H9 (cell line): ENCODE results near the gene HIPK3. TPM values are rescaled to one million over a fixed set of nuclear protein-coding genes. Genes with fewer than 3 reads are reported as not detected.

ENCODE experiments used
- DNase-seq: peaks from one replicate; pipeline ENCODE4 v3.0.0-alpha.2; 2017
- H2AFZ ChIP-seq: one replicate; pipeline ENCODE4 v1.6.1; 2013; ENCODE audit warnings: mild to moderate bottlenecking, low read length, control low read depth, moderate library complexity
- H2AK5ac ChIP-seq: 2 replicates; pipeline ENCODE4 v1.6.1; 2013; ENCODE audit warnings: low read length, control low read depth, mixed read lengths; ENCODE audit not compliant: insufficient read length
- H2BK120ac ChIP-seq: one replicate; pipeline ENCODE4 v1.6.1; 2013; ENCODE audit warnings: low read depth, mild to moderate bottlenecking, low read length, control low read depth, inconsistent platforms; ENCODE audit not compliant: poor library complexity, severe bottlenecking
- H2BK12ac ChIP-seq: 2 replicates; pipeline ENCODE4 v1.6.1; 2013; ENCODE audit warnings: low read length, control low read depth, mixed read lengths, low read depth; ENCODE audit not compliant: insufficient read length
- H2BK15ac ChIP-seq: 2 replicates; pipeline ENCODE4 v1.6.1; 2013; ENCODE audit warnings: low read depth, low read length, control low read depth
- H2BK20ac ChIP-seq: one replicate; pipeline ENCODE4 v1.6.1; 2013; ENCODE audit warnings: low read depth, mild to moderate bottlenecking, low read length, control low read depth, inconsistent platforms; ENCODE audit not compliant: poor library complexity, severe bottlenecking
- H2BK5ac ChIP-seq: 2 replicates; pipeline ENCODE4 v1.6.1; 2013; ENCODE audit warnings: low read length, control low read depth, mixed read lengths; ENCODE audit not compliant: insufficient read length
- H3K14ac ChIP-seq: 2 replicates; pipeline ENCODE4 v1.6.1; 2013; ENCODE audit warnings: low read length, control low read depth; ENCODE audit not compliant: insufficient read depth
- H3K18ac ChIP-seq: 2 replicates; pipeline ENCODE4 v1.6.1; 2013; ENCODE audit warnings: low read depth, mild to moderate bottlenecking, mixed read lengths, low read length, control low read depth; ENCODE audit not compliant: insufficient read length
- H3K23ac ChIP-seq: 2 replicates; pipeline ENCODE4 v1.6.1; 2013; ENCODE audit warnings: low read length, control low read depth, mixed read lengths, low read depth; ENCODE audit not compliant: insufficient read length
- H3K23me2 ChIP-seq: 2 replicates; pipeline ENCODE4 v1.6.1; 2013; ENCODE audit warnings: low read depth, mild to moderate bottlenecking, mixed read lengths, low read length, control low read depth; ENCODE audit not compliant: insufficient read length, poor library complexity, severe bottlenecking
- H3K27ac ChIP-seq: 2 replicates; pipeline ENCODE4 v1.5.1; 2013; ENCODE audit warnings: low read length, control low read depth, mixed read lengths, low read depth; ENCODE audit not compliant: insufficient read length
- H3K27me3 ChIP-seq: 2 replicates; pipeline ENCODE4 v1.6.1; 2013; ENCODE audit warnings: low read length, control low read depth, inconsistent platforms; ENCODE audit not compliant: insufficient read depth
- H3K4ac ChIP-seq: 2 replicates; pipeline ENCODE4 v1.6.1; 2013; ENCODE audit warnings: low read depth, mild to moderate bottlenecking, control low read depth, inconsistent platforms, low read length, moderate library complexity
- H3K4me1 ChIP-seq: 2 replicates; pipeline ENCODE4 v1.6.1; 2013; ENCODE audit warnings: low read length, control low read depth, inconsistent platforms; ENCODE audit not compliant: insufficient read depth
- H3K4me2 ChIP-seq: 2 replicates; pipeline ENCODE4 v1.6.1; 2013; ENCODE audit warnings: low read length, control low read depth, mixed read lengths; ENCODE audit not compliant: insufficient read length, insufficient read depth
- H3K56ac ChIP-seq: 2 replicates; pipeline ENCODE4 v1.6.1; 2013; ENCODE audit warnings: low read depth, mild to moderate bottlenecking, mixed read lengths, low read length, control low read depth; ENCODE audit not compliant: insufficient read length
- H3K79me1 ChIP-seq: 2 replicates; pipeline ENCODE4 v1.6.1; 2013; ENCODE audit warnings: low read depth, mild to moderate bottlenecking, moderate library complexity, low read length, control low read depth, inconsistent platforms; ENCODE audit not compliant: insufficient read depth, poor library complexity, severe bottlenecking
- H3K79me2 ChIP-seq: 2 replicates; pipeline ENCODE4 v1.6.1; 2013; ENCODE audit warnings: low read length, control low read depth, inconsistent platforms; ENCODE audit not compliant: insufficient read depth
- H3K9ac ChIP-seq: 2 replicates; pipeline ENCODE4 v1.6.1; 2013; ENCODE audit warnings: low read length, control low read depth, mixed read lengths; ENCODE audit not compliant: insufficient read length; ENCODE audit errors: extremely low read depth
- H3K9me3 ChIP-seq: one replicate; pipeline ENCODE4 v1.6.1; 2013; ENCODE audit warnings: low read depth, low read length, inconsistent platforms; ENCODE audit not compliant: control insufficient read depth
- H3T11ph ChIP-seq: one replicate; pipeline ENCODE4 v1.6.1; 2013; ENCODE audit warnings: mild to moderate bottlenecking, low read length, control low read depth, inconsistent platforms
- H4K20me1 ChIP-seq: one replicate; pipeline ENCODE4 v1.6.1; 2013; ENCODE audit not compliant: control insufficient read depth, insufficient read length, insufficient read depth
- H4K5ac ChIP-seq: 2 replicates; pipeline ENCODE4 v1.6.1; 2013; ENCODE audit warnings: low read depth, mild to moderate bottlenecking, mixed read lengths, low read length, control low read depth; ENCODE audit not compliant: insufficient read length
- H4K8ac ChIP-seq: replicated peaks from 2 replicates; pipeline ENCODE4 v1.6.1; 2013; ENCODE audit warnings: low read length, control low read depth, mixed read lengths, low read depth; ENCODE audit not compliant: insufficient read length
- H4K91ac ChIP-seq: 2 replicates; pipeline ENCODE4 v1.6.1; 2013; ENCODE audit warnings: low read depth, mild to moderate bottlenecking, moderate library complexity, mixed read lengths, low read length, control low read depth; ENCODE audit not compliant: insufficient read length
- H3K27ac Mint-ChIP-seq, 3 experiments: 2 replicates in 2 of 3; 3 replicates in 1 of 3; pipeline ENCODE4 v1.8.0; 2020 to 2021; ENCODE audit warnings: mixed read lengths in 3 of 3, mild to moderate bottlenecking in 1 of 3, moderate library complexity in 1 of 3
- H3K27me3 Mint-ChIP-seq: 2 replicates; pipeline ENCODE4 v1.8.0; 2021; ENCODE audit warnings: low read depth, mild to moderate bottlenecking, moderate library complexity, mixed read lengths
- H3K36me3 Mint-ChIP-seq, 3 experiments: 2 replicates in 2 of 3; 3 replicates in 1 of 3; pipeline ENCODE4 v1.8.0; 2020 to 2021; ENCODE audit warnings: low read depth in 3 of 3, mixed read lengths in 3 of 3; ENCODE audit not compliant: insufficient read depth in 1 of 3
- H3K4me1 Mint-ChIP-seq, 2 experiments: 2 replicates each; pipeline ENCODE4 v1.8.0; 2020; ENCODE audit warnings: mixed read lengths in 2 of 2
- H3K4me3 Mint-ChIP-seq, 2 experiments: 2 replicates in 1 of 2; 3 replicates in 1 of 2; pipeline ENCODE4 v1.8.0; 2020 to 2021; ENCODE audit warnings: mild to moderate bottlenecking in 2 of 2, mixed read lengths in 2 of 2, moderate library complexity in 1 of 2
- H3K9me3 Mint-ChIP-seq, 2 experiments: 2 replicates in 1 of 2; 3 replicates in 1 of 2; pipeline ENCODE4 v1.8.0; 2020; ENCODE audit warnings: mild to moderate bottlenecking in 2 of 2, mixed read lengths in 2 of 2, moderate library complexity in 1 of 2
- CTCF ChIP-seq: fragments of 200-600 bp; sonication (generic); conservative IDR thresholded peaks from 3 replicates; pipeline ENCODE4 v1.8.0; 2021; ENCODE audit warnings: antibody characterized with exemption, mild to moderate bottlenecking
- WGBS: extraction: QIAGEN DNeasy Blood & Tissue Kit; methylation state at CpG from one replicate; pipeline ENCODE4 v1.1.7; 2013; ENCODE audit warnings: missing lambda C conversion rate, low lambda C conversion rate, mixed read lengths; ENCODE audit not compliant: insufficient read length; ENCODE audit errors: extremely low coverage; 5-methylcytosine and 5-hydroxymethylcytosine counted together
- total RNA-seq: library from RNA; stranded (reverse); gene quantifications from 2 replicates; pipeline ENCODE4 v1.2.1, GENCODE V29; 2021

Gene HIPK3
- total RNA-seq, 1 experiment from 2014 or later, result 23.4 TPM

- Histone ChIP-seq H3K9me3 (no peaks in the 10 kb centered on the region), H2BK120ac (no peak overlapping the region), H3K79me2 (no peaks in the 10 kb centered on the region; the same call in 1 of the 2 replicates), H3K4me2 (no peak overlapping the region), H4K20me1 (no peaks in the 10 kb centered on the region), H3K18ac (no peak overlapping the region), H2BK15ac (no peak overlapping the region), H4K91ac (no peak overlapping the region), H3K14ac (no peak overlapping the region), H4K8ac (no peak overlapping the region), H3K23ac (no peak overlapping the region), H3K27me3 (no peaks in the 10 kb centered on the region), H2AK5ac (no peak overlapping the region), H3K9ac (no peak overlapping the region), H2BK20ac (no peak overlapping the region), H2BK5ac (no peak overlapping the region), H3K4ac (no peak overlapping the region), H3T11ph (no peak overlapping the region), H2AFZ (no peak overlapping the region), H3K23me2 (no peaks in the 10 kb centered on the region), H3K56ac (no peak overlapping the region), H2BK12ac (no peak overlapping the region), H3K79me1 (no peaks in the 10 kb centered on the region), H3K4me1 (no peaks in the 10 kb centered on the region; the same call in 1 of the 2 replicates), H4K5ac (no peak overlapping the region), H3K27ac (no peak overlapping the region)
- no CpG with 5 or more reads among the region's 3 CpGs for WGBS
- no peak for DNase-seq
- Mint-ChIP-seq H3K27ac (no peak overlapping the region), H3K36me3 (no peaks in the 10 kb centered on the region), H3K9me3 (no peaks in the 10 kb centered on the region), H3K27me3 (no peaks in the 10 kb centered on the region), H3K4me1 (peaks cover 7 to 9% of the 10 kb centered on the region in 2 experiments), H3K4me3 (no peak overlapping the region)
- TF ChIP-seq CTCF, result no peak
These were observed 58.6 kb downstream of the HIPK3 start for GRCh38 chr11:33315822-33316221.
